Measurements from ENCODE around the gene TAF11L8. TPM values are rescaled to one million over a fixed set of nuclear protein-coding genes. Genes with fewer than 3 reads are reported as not detected.

Gene TAF11L8
- total and polyA plus RNA-seq, 2 of the 8 experiments (the other 6 are each of a cell fraction or from before 2014, with no cell fraction given), result not detected

GRCh38 chr5:17620627-17621026 is 29.9 kb upstream of the TAF11L8 start:
- Histone ChIP-seq H2AK5ac (ENCODE audit: low read depth, low read length) (no peak overlapping the region), H2BK5ac (ENCODE audit: low read depth, low read length) (no peak overlapping the region), H4K91ac (replicated peaks; ENCODE audit: insufficient read length, low read length) (no peak overlapping the region), H4K20me1 (replicated peaks in 1 of 2; ENCODE audit: control insufficient read depth in 1 of 2, insufficient read depth in 2 of 2, low read length in 2 of 2) (no peaks in the 10 kb centered on the region), H3K23me2 (ENCODE audit: low read depth, low read length) (no peaks in the 10 kb centered on the region), H3K4me3 (ENCODE audit: extremely low read depth in 1 of 4, insufficient read depth in 2 of 4, low read depth in 3 of 4, low read length in 4 of 4) (no peak overlapping the region), H3K14ac (ENCODE audit: insufficient read length) (no peak overlapping the region), H3K9ac (replicated peaks in 1 of 4; ENCODE audit: extremely low read depth in 1 of 4, low read depth in 3 of 4, low read length in 3 of 4) (no peak overlapping the region), H2AFZ (ENCODE audit: low read length) (no peak overlapping the region), H2BK20ac (ENCODE audit: low read length) (no peak overlapping the region), H2BK12ac (ENCODE audit: low read depth, low read length) (no peak overlapping the region), H3K27me3 (replicated peaks in 1 of 4; ENCODE audit: control insufficient read depth in 3 of 4, extremely low read depth in 1 of 4, insufficient read depth in 3 of 4, low read length in 3 of 4) (no peaks in the 10 kb centered on the region), H3K79me1 (ENCODE audit: low read depth, low read length) (no peaks in the 10 kb centered on the region), H3K79me2 (ENCODE audit: control insufficient read depth in 1 of 2, insufficient read depth in 2 of 2, low read length in 2 of 2) (no peaks in the 10 kb centered on the region), H3K27ac (ENCODE audit: low read depth, low read length) (no peak overlapping the region), H3K36me3 (ENCODE audit: control insufficient read depth in 2 of 4, insufficient read depth in 4 of 4, low read length in 3 of 4) (no peaks in the 10 kb centered on the region), H4K5ac (ENCODE audit: insufficient read length, low read depth, low read length) (no peak overlapping the region), H3K23ac (ENCODE audit: insufficient read length) (no peak overlapping the region), H3K9me3 (ENCODE audit: insufficient read depth in 2 of 2, low read depth in 1 of 2, low read length in 1 of 2) (no peaks in the 10 kb centered on the region), H2BK120ac (replicated peaks; ENCODE audit: low read depth, low read length) (no peak overlapping the region), H3K56ac (replicated peaks; ENCODE audit: insufficient read length, low read depth, low read length) (no peak overlapping the region), H3K4me2 (ENCODE audit: insufficient read depth in 1 of 2, low read depth in 2 of 2, low read length in 2 of 2) (no peak overlapping the region), H3K4ac (replicated peaks; ENCODE audit: insufficient read length, low read depth, low read length) (no peak overlapping the region), H3K18ac (ENCODE audit: extremely low read depth, low read length) (no peak overlapping the region), H2BK15ac (ENCODE audit: low read length) (no peak overlapping the region), H4K8ac (ENCODE audit: extremely low read depth, insufficient read depth, low read length) (peak overlapping the region; percentile 9; the same call in 1 of the 2 replicates), H3K4me1 (replicated peaks in 1 of 4; ENCODE audit: control insufficient read depth in 3 of 4, insufficient read depth in 4 of 4, low read length in 3 of 4) (no peaks in the 10 kb centered on the region)
- TF ChIP-seq RAD21 (IDR thresholded peaks at IDR 0.05 in 1 of 2, conservative IDR thresholded peaks at IDR 0.05 in 1 of 2; ENCODE audit: low read depth in 2 of 2, low read length in 2 of 2) (peak; percentile 60 to 69), POLR2AphosphoS5 (IDR thresholded peaks at IDR 0.05; ENCODE audit: low read depth, low read length) (no peak), CTCF (IDR thresholded peaks at IDR 0.05; ENCODE audit: control extremely low read depth in 1 of 3, insufficient read depth in 1 of 3, low read depth in 1 of 3, low read length in 3 of 3) (peak; percentile 68 to 74 (median 69)), BACH1 (IDR thresholded peaks at IDR 0.05; ENCODE audit: low read length) (no peak), NANOG (IDR thresholded peaks at IDR 0.05; ENCODE audit: insufficient read depth, low read depth, low read length, poor library complexity, severe bottlenecking) (peak; percentile 28), TCF12 (IDR thresholded peaks at IDR 0.05; ENCODE audit: low read depth, low read length) (0 out of 2 replicates have a peak, but pooled peaks have one; percentile 25), MAX (IDR thresholded peaks at IDR 0.05) (peak; percentile 49; the same call in 1 of the 2 replicates)
- no peak for FAIRE-seq
- POLR2A ChIA-PET (ENCODE audit: partially characterized antibody), result no interaction called here
- WGBS, 2 experiments (ENCODE audit: extremely low coverage in 1 of 2, insufficient coverage in 1 of 2, insufficient read length in 1 of 2, insufficient replicate concordance in 2 of 2, low coverage in 1 of 2, low lambda C conversion rate in 2 of 2, missing lambda C conversion rate in 1 of 2), result 73% methylated on average over 17 of the region's 17 CpGs; no CpG with 5 or more reads in 1 of the 2 experiments
- CTCF ChIA-PET (ENCODE audit: partially characterized antibody), result interaction anchor here (0.8 to 1.8 kb wide), 9 partner anchors 8 to 258 kb away, joined by 3 to 5 read pairs (median 4); no protein-coding TSS in a partner anchor
- peak; percentile 13 to 84 for DNase-seq (ENCODE audit: low read depth in 1 of 2, low spot score in 2 of 2)

Measured in H1 (cell line).